Activated CD8-positive, alpha-beta T cell treated with anti-CD3 and anti-CD28 coated beads for 36 hours (primary cell): Measurements from ENCODE around the gene GABBR2. TPM values are rescaled to one million over a fixed set of nuclear protein-coding genes. Genes with fewer than 3 reads are reported as not detected.

Experiments used
- ATAC-seq: fragments of 200-7000 bp; cut with Tn5 transposase; one replicate; pipeline ENCODE4 v1.10.0; 2021; ENCODE audit warnings: mild to moderate bottlenecking, moderate library complexity
- CTCF ChIA-PET: fragments of 350-600 bp; sonication (Branson Sonifier 250); formaldehyde crosslinking; loops from one replicate; lab custom pipeline; 2021; ENCODE audit warnings: antibody characterized with exemption; lab: Charles Lee
- POLR2A ChIA-PET: fragments of 350-600 bp; sonication (Branson Sonifier 250); formaldehyde crosslinking; loops from one replicate; lab custom pipeline; 2021; ENCODE audit warnings: antibody characterized with exemption; lab: Charles Lee
- DNase-seq: peaks from one replicate; pipeline ENCODE4 v3.0.0-alpha.2; 2020
- H3K27ac Mint-ChIP-seq: one replicate; pipeline ENCODE4 v1.8.0; 2021; ENCODE audit warnings: mild to moderate bottlenecking, mixed read lengths
- H3K27me3 Mint-ChIP-seq: one replicate; pipeline ENCODE4 v1.8.0; 2021; ENCODE audit warnings: mixed read lengths
- H3K36me3 Mint-ChIP-seq: one replicate; pipeline ENCODE4 v1.8.0; 2021; ENCODE audit warnings: low read depth, mixed read lengths
- H3K4me1 Mint-ChIP-seq: one replicate; pipeline ENCODE4 v1.8.0; 2021; ENCODE audit warnings: low read depth, mixed read lengths
- H3K4me3 Mint-ChIP-seq: one replicate; pipeline ENCODE4 v1.8.0; 2021; ENCODE audit warnings: mild to moderate bottlenecking, moderate library complexity, mixed read lengths
- H3K9me3 Mint-ChIP-seq: one replicate; pipeline ENCODE4 v1.8.0; 2021; ENCODE audit warnings: mixed read lengths
- intact Hi-C: fragments of 100-400 bp; cut with micrococcal nuclease; formaldehyde crosslinking; loops from one replicate; pipeline ENCODE4 v1.10.0; 2022
- total RNA-seq, 2 experiments: library from RNA; stranded (reverse); gene quantifications; one replicate each; pipeline ENCODE4 v1.2.3, GENCODE V29; 2021
- TF ChIP-seq, protein P1 (sequence below): fragments of 200-600 bp; IDR thresholded peaks from one replicate; pipeline ENCODE4 v1.8.0; 2022; ENCODE audit warnings: antibody characterized with exemption, mild to moderate bottlenecking

The GABBR2 gene
- total RNA-seq, 2 experiments from 2014 or later = not detected

DNA sequence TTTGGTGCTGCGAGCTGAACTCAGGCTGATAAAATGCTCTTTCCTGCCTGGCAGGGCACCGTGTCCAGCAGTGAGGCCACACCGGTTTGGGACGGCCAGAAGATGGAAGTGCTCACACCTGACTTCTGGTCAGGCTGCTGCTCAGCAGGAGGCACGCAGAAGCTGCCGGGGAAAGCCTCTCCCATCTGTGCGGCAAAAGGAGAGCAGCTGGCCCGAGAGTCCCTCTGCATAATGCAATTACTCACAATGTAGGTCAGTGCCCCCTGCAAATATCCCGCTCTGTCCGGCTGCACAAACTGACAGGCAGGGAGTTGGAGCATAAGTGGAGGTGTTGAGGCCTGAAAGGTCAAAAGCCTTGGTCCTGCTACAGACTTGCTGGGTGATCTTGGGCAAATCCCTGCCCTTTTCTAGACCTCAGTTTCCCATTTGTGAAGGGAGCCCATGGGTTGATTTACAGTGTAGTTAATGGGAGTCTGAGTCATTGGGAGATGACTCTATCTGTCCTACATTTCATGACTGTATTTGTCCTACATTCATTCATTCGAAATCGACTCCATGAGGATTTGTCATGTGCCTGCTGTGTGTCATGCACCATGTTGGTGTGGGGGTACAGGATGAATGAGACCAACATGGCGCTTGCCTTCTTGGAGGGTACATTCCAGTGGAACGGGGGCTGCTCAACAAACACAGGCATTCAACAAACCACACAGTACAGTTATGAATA lies 391.4 kb downstream of the GABBR2 start:
- DNase-seq (no peak), ATAC-seq (no peak)
- Mint-ChIP-seq H3K4me3 (no peak overlapping the region), H3K4me1 (no peaks in the 10 kb centered on the region), H3K9me3 (no peaks in the 10 kb centered on the region), H3K27ac (no peak overlapping the region), H3K36me3 (no peaks in the 10 kb centered on the region), H3K27me3 (no peaks in the 10 kb centered on the region)
- intact Hi-C loops = loop anchor here (5.0 kb wide), 1 partner anchor 460 kb away; no protein-coding TSS in a partner anchor
- ChIA-PET CTCF (interaction anchor here (1.0 to 6.0 kb wide), 4 partner anchors 112 to 474 kb away, joined by 3 to 41 read pairs (median 10); no protein-coding TSS in a partner anchor), POLR2A (no interaction called here)
- TF ChIP-seq, protein P1, sequence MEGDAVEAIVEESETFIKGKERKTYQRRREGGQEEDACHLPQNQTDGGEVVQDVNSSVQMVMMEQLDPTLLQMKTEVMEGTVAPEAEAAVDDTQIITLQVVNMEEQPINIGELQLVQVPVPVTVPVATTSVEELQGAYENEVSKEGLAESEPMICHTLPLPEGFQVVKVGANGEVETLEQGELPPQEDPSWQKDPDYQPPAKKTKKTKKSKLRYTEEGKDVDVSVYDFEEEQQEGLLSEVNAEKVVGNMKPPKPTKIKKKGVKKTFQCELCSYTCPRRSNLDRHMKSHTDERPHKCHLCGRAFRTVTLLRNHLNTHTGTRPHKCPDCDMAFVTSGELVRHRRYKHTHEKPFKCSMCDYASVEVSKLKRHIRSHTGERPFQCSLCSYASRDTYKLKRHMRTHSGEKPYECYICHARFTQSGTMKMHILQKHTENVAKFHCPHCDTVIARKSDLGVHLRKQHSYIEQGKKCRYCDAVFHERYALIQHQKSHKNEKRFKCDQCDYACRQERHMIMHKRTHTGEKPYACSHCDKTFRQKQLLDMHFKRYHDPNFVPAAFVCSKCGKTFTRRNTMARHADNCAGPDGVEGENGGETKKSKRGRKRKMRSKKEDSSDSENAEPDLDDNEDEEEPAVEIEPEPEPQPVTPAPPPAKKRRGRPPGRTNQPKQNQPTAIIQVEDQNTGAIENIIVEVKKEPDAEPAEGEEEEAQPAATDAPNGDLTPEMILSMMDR = no peak

DNA sequence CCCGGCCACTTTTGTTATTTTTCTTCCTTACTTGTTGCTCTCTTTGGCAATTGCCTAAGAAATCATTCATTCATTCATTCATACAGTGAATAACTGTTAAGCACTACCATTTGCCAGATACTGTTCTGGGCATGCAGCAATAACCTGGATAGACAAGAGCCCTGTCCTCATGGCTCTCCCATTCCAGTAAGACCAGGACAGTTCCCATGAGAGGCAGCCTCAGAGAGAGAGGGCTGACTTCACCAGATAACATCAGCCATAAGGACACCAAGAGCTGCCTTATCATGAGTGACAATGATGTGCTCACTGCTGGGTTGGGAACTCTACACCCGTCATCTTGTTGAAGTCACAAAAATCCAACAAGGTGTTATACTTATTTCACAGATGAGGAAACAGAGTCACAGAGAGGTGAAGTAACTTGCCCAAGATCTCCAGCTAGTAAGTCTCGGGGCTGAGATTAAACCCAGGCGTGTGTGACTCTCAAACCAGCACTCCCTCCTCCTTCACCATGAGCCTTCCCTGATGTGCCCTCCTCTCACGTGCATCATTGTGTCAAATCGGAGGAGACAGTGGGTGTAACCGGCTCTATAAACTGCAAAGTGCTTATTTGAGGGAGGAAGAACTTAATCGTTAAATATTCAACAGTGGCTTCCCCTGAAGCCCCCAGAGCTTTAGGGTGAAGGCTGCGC lies 392.1 kb downstream of the GABBR2 start:
- ChIA-PET POLR2A (no interaction called here), CTCF (interaction anchor here (0.8 to 6.0 kb wide), 15 partner anchors 10 to 671 kb away, joined by 3 to 41 read pairs (median 4); no protein-coding TSS in a partner anchor)
- TF ChIP-seq, protein P1 = no peak
- Mint-ChIP-seq H3K36me3 (no peaks in the 10 kb centered on the region), H3K4me3 (no peak overlapping the region), H3K27ac (no peak overlapping the region), H3K27me3 (no peaks in the 10 kb centered on the region), H3K9me3 (no peaks in the 10 kb centered on the region), H3K4me1 (no peaks in the 10 kb centered on the region)
- ATAC-seq = no peak
- DNase-seq = no peak
- intact Hi-C loops = loop anchor here (5.0 kb wide), 1 partner anchor 461 kb away; no protein-coding TSS in a partner anchor

DNA sequence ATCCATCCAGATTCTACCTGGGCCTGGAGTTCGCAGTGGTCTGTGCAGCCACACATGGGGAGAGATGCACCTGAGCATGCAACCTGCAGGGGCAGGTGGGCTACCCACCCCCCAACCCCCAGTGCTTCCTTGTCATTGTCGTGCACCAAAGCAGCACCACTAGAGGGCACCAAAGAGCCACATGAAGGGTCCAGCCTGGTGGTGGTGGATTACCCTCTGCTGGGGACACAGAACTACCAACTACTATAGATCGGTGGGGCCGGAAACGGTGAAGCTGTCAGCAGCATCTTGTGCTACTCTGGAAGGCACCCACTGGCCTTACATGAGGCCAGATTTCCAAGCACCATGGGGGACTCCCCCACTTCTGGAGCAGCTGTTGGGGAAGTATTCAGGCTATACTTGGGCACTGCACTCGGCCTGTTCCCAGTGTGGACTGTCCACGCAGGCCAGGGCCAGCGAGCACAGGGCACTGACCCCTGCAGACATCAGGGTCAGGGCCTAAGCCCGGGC lies 393.1 kb downstream of the GABBR2 start:
- CTCF ChIA-PET = interaction anchor here (0.7 to 6.0 kb wide), 23 partner anchors 8 to 672 kb away, joined by 3 to 41 read pairs (median 4); no protein-coding TSS in a partner anchor
- TF ChIP-seq, protein P1 = peak; percentile 78
- Mint-ChIP-seq H3K4me3 (no peak overlapping the region), H3K9me3 (no peaks in the 10 kb centered on the region), H3K4me1 (no peaks in the 10 kb centered on the region), H3K27ac (no peak overlapping the region), H3K36me3 (no peaks in the 10 kb centered on the region), H3K27me3 (no peaks in the 10 kb centered on the region)
- DNase-seq (peak; percentile 92), ATAC-seq (peak; percentile 98)
- POLR2A ChIA-PET = no interaction called here
- intact Hi-C loops = loop anchor here (5.0 kb wide), 1 partner anchor 462 kb away; no protein-coding TSS in a partner anchor

DNA sequence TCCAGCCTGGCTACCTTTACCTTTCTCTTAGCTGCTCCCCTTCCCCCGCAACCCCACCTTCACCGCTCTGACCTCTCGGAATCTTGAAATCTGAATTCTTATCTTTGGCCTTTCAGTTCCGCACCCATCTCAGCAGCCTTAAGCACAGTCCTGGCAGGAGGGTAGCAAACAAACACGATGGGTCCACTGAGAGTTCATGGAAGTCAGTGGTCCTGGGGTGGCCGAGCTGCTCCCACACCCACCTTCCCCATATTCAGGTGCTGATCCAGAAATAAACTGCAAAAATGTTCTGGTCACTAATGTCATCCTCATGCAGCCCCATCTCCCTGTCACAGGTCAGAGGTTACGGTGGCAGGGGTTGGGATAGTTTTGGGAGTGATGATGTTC lies 393.7 kb downstream of the GABBR2 start:
- CTCF ChIA-PET = interaction anchor here (0.8 to 6.0 kb wide), 16 partner anchors 8 to 476 kb away, joined by 3 to 41 read pairs (median 4); no protein-coding TSS in a partner anchor
- H3K9me3 Mint-ChIP-seq = no peaks in the 10 kb centered on the region

More for the DNA sequence above, 393.7 kb downstream of the GABBR2 start:
- TF ChIP-seq, protein P1 = no peak
- ATAC-seq (no peak), DNase-seq (no peak)
- intact Hi-C loops = loop anchor here (5.0 kb wide), 1 partner anchor 462 kb away; no protein-coding TSS in a partner anchor
- no peak overlapping the region for H3K27ac Mint-ChIP-seq
- no peaks in the 10 kb centered on the region for H3K36me3 Mint-ChIP-seq
- no peaks in the 10 kb centered on the region for H3K4me1 Mint-ChIP-seq
- no peak overlapping the region for H3K4me3 Mint-ChIP-seq
- POLR2A ChIA-PET = no interaction called here
- H3K27me3 Mint-ChIP-seq = no peaks in the 10 kb centered on the region
